Measurements from ENCODE around the gene CD27. TPM values are rescaled to one million over a fixed set of nuclear protein-coding genes. Genes with fewer than 3 reads are reported as not detected.

Gene CD27
- total RNA-seq, 1 donor = not detected

- TF ChIP-seq CTCF (IDR thresholded peaks at IDR 0.05; ENCODE audit: extremely low read depth, low read depth, low read length) = no peak
- H4K20me1 ChIP-seq (ENCODE audit: insufficient read depth, low read length) = peaks cover 5% of the 10 kb centered on the region
- no peak overlapping the region for H3K27ac ChIP-seq (ENCODE audit: low read depth, low read length)
- H3K4me1 ChIP-seq (ENCODE audit: insufficient read depth, low read length) = no peaks in the 10 kb centered on the region
- no peaks in the 10 kb centered on the region for H3K9me3 ChIP-seq (ENCODE audit: low read depth, low read length)
- peaks cover 84% of the 10 kb centered on the region for H3K36me3 ChIP-seq (ENCODE audit: insufficient read depth, low read length)
- no peaks in the 10 kb centered on the region for H3K27me3 ChIP-seq (ENCODE audit: insufficient read depth, low read length)
- peaks cover 4% of the 10 kb centered on the region for H3K79me2 ChIP-seq (ENCODE audit: insufficient read depth, low read length)
- no peak for DNase-seq (ENCODE audit: insufficient read length, low spot score, missing footprints)
- no peak overlapping the region for H2AFZ ChIP-seq (ENCODE audit: low read length)
- H3K4me2 ChIP-seq (ENCODE audit: insufficient read depth, low read length) = no peak overlapping the region
- H3K4me3 ChIP-seq (ENCODE audit: insufficient read depth, low read length) = no peak overlapping the region
Measured at GRCh38 chr12:6461401-6462233, 16.9 kb downstream of the CD27 start.

- H3K27me3 ChIP-seq (ENCODE audit: insufficient read depth, low read length) = no peaks in the 10 kb centered on the region
- H3K36me3 ChIP-seq (ENCODE audit: insufficient read depth, low read length) = peaks cover 83% of the 10 kb centered on the region
- no peak for TF ChIP-seq CTCF (IDR thresholded peaks at IDR 0.05; ENCODE audit: extremely low read depth, low read depth, low read length)
Measured at GRCh38 chr12:6462234-6462995, 17.7 kb downstream of the CD27 start.

DNA sequence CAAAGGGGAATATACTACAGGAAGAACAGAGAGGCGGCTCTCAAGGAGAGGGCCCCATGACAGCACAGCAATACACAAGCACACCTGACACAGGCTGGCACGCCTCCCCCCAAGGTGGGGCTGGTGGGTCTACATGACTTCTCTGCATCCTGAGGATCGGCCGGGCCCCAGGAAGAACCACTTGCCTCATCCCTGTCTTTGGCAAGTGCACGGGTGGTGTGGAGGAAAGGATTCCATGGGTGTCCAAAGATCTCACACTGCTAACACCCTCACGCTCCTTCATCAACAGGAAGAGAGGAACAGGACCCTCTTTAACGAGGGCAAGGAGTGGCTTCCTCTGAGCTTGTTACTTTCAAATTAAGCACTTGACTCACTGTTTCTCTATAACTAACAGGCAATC is 18.5 kb downstream of the CD27 start:
- H3K27ac ChIP-seq (ENCODE audit: low read depth, low read length) = no peak overlapping the region
- no peaks in the 10 kb centered on the region for H3K9me3 ChIP-seq (ENCODE audit: low read depth, low read length)
- H3K4me1 ChIP-seq (ENCODE audit: insufficient read depth, low read length) = peaks cover 5% of the 10 kb centered on the region
- H3K27me3 ChIP-seq (ENCODE audit: insufficient read depth, low read length) = no peaks in the 10 kb centered on the region
- H3K4me2 ChIP-seq (ENCODE audit: insufficient read depth, low read length) = no peak overlapping the region
- H3K79me2 ChIP-seq (ENCODE audit: insufficient read depth, low read length) = peaks cover 14% of the 10 kb centered on the region
- no peak overlapping the region for H2AFZ ChIP-seq (ENCODE audit: low read length)
- peaks cover 79% of the 10 kb centered on the region for H3K36me3 ChIP-seq (ENCODE audit: insufficient read depth, low read length)
- TF ChIP-seq CTCF (IDR thresholded peaks at IDR 0.05; ENCODE audit: extremely low read depth, low read depth, low read length) = no peak
- H3K4me3 ChIP-seq (ENCODE audit: insufficient read depth, low read length) = no peak overlapping the region
- H4K20me1 ChIP-seq (ENCODE audit: insufficient read depth, low read length) = peaks cover 7% of the 10 kb centered on the region
- no peak for DNase-seq (ENCODE audit: insufficient read length, low spot score, missing footprints)

More at GRCh38 chr12:6462234-6462995, 17.7 kb downstream of the CD27 start:
- H3K4me2 ChIP-seq (ENCODE audit: insufficient read depth, low read length) = no peak overlapping the region
- no peaks in the 10 kb centered on the region for H3K4me1 ChIP-seq (ENCODE audit: insufficient read depth, low read length)
- H2AFZ ChIP-seq (ENCODE audit: low read length) = no peak overlapping the region
- no peak overlapping the region for H3K27ac ChIP-seq (ENCODE audit: low read depth, low read length)
- H3K4me3 ChIP-seq (ENCODE audit: insufficient read depth, low read length) = no peak overlapping the region
- peaks cover 7% of the 10 kb centered on the region for H4K20me1 ChIP-seq (ENCODE audit: insufficient read depth, low read length)
- peaks cover 6% of the 10 kb centered on the region for H3K79me2 ChIP-seq (ENCODE audit: insufficient read depth, low read length)
- no peak for DNase-seq (ENCODE audit: insufficient read length, low spot score, missing footprints)
- H3K9me3 ChIP-seq (ENCODE audit: low read depth, low read length) = no peaks in the 10 kb centered on the region

GRCh38 chr12:6463858-6464257 is 19.1 kb downstream of the CD27 start:
- DNase-seq (ENCODE audit: insufficient read length, low spot score, missing footprints) = no peak
- peaks cover 11% of the 10 kb centered on the region for H3K4me1 ChIP-seq (ENCODE audit: insufficient read depth, low read length)
- H3K4me3 ChIP-seq (ENCODE audit: insufficient read depth, low read length) = no peak overlapping the region
- peaks cover 21% of the 10 kb centered on the region for H3K79me2 ChIP-seq (ENCODE audit: insufficient read depth, low read length)
- no peaks in the 10 kb centered on the region for H3K9me3 ChIP-seq (ENCODE audit: low read depth, low read length)
- H3K4me2 ChIP-seq (ENCODE audit: insufficient read depth, low read length) = no peak overlapping the region
- no peaks in the 10 kb centered on the region for H3K27me3 ChIP-seq (ENCODE audit: insufficient read depth, low read length)
- H2AFZ ChIP-seq (ENCODE audit: low read length) = no peak overlapping the region
- H4K20me1 ChIP-seq (ENCODE audit: insufficient read depth, low read length) = peaks cover 13% of the 10 kb centered on the region
- TF ChIP-seq CTCF (IDR thresholded peaks at IDR 0.05; ENCODE audit: extremely low read depth, low read depth, low read length) = no peak
- H3K27ac ChIP-seq (ENCODE audit: low read depth, low read length) = no peak overlapping the region
- H3K36me3 ChIP-seq (ENCODE audit: insufficient read depth, low read length) = peaks cover 75% of the 10 kb centered on the region

All from osteoblast (primary cell).